ENCODE measurements around the gene CCDC183.

Gene CCDC183

GRCh38 chr9:136845465-136846260 is 49.5 kb downstream of the CCDC183 start:
- WGBS (ENCODE audit: extremely low coverage, insufficient coverage, low lambda C conversion rate), result no CpG with 5 or more reads among the region's 102 CpGs
- Histone ChIP-seq H2BK120ac (ENCODE audit: low read depth, low read length) (no peak overlapping the region), H3K27me3 (ENCODE audit: insufficient read depth, low read length, poor library complexity) (no peaks in the 10 kb centered on the region), H3K27ac (ENCODE audit: low read depth, low read length) (no peak overlapping the region), H3K4me3 (ENCODE audit: low read length) (no peak overlapping the region), H3K18ac (ENCODE audit: low read length) (no peak overlapping the region), H4K5ac (ENCODE audit: low read length) (no peak overlapping the region), H4K8ac (ENCODE audit: low read depth, low read length) (no peak overlapping the region), H3K9ac (ENCODE audit: low read length) (no peak overlapping the region), H3K36me3 (ENCODE audit: control insufficient read depth, insufficient read depth, low read length) (no peaks in the 10 kb centered on the region), H2BK15ac (replicated peaks; ENCODE audit: low read depth) (no peak overlapping the region), H3K4me2 (ENCODE audit: low read length) (no peak overlapping the region), H3K79me2 (ENCODE audit: control insufficient read depth, insufficient read depth, low read length) (no peaks in the 10 kb centered on the region), H2BK5ac (ENCODE audit: low read length) (no peak overlapping the region), H3K79me1 (ENCODE audit: low read length) (no peaks in the 10 kb centered on the region), H3K4ac (ENCODE audit: low read depth, low read length) (no peak overlapping the region), H2AK5ac (ENCODE audit: low read length) (no peak overlapping the region), H3K56ac (ENCODE audit: low read length) (no peak overlapping the region), H3K4me1 (ENCODE audit: control insufficient read depth, low read depth, low read length) (no peaks in the 10 kb centered on the region), H3K23ac (ENCODE audit: low read length) (no peak overlapping the region)
- no peak for DNase-seq

GRCh38 chr9:136846376-136847087 is 50.4 kb downstream of the CCDC183 start:
- no CpG with 5 or more reads among the region's 98 CpGs for WGBS (ENCODE audit: extremely low coverage, insufficient coverage, low lambda C conversion rate)
- H2BK15ac ChIP-seq (replicated peaks; ENCODE audit: low read depth), result no peak overlapping the region

DNA sequence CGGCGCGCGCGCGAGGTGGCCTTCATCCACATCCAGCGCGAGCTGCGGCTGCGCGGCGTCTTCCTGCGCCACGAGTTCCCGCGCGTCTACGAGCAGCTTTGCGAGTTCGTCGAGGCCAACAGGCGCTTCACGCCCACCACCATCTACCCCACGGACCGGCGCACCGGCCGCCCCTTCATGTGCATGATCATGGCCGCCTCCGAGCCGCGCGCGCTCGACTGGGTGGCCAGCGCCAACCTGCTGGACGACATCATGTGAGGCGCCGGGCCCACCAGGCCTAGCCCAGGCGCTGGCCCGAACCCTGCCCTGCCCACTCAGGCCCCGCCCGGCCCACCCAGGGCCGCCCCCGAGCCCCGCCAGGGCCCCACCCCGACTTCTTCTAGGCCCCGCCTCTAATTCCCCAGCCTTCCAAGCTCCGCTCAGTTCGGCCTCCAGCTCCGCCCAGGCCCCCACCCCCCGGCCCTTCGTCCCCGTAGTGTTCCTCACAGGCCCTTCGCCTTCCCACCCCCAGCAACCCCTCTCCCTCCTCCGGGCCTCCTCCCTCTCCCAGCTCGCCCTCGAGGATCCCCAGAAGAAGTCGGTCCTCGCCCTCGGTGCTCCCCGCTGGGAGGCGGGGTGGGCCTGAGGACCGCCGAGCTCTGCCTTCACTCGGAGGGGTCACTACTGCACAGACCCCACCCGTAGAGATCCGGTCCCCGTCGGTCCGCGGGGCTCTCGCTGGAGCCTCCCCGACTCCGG is 51.1 kb downstream of the CCDC183 start:
- peak overlapping the region; percentile 69 for H3K27ac ChIP-seq (ENCODE audit: low read depth, low read length)
- no peaks in the 10 kb centered on the region for H3K4me1 ChIP-seq (ENCODE audit: control insufficient read depth, low read depth, low read length)
- H3K27me3 ChIP-seq (ENCODE audit: insufficient read depth, low read length, poor library complexity), result no peaks in the 10 kb centered on the region
- peak; percentile 92 for DNase-seq
- H3K4me2 ChIP-seq (ENCODE audit: low read length), result peak overlapping the region; percentile 90
- H3K4me3 ChIP-seq (ENCODE audit: low read length), result peak overlapping the region; percentile 77
- H4K5ac ChIP-seq (ENCODE audit: low read length), result no peak overlapping the region
- peak overlapping the region; percentile 68 for H3K18ac ChIP-seq (ENCODE audit: low read length)
- no peaks in the 10 kb centered on the region for H3K79me1 ChIP-seq (ENCODE audit: low read length)
- no peak overlapping the region for H2BK5ac ChIP-seq (ENCODE audit: low read length)
- H2BK120ac ChIP-seq (ENCODE audit: low read depth, low read length), result no peak overlapping the region
- H3K79me2 ChIP-seq (ENCODE audit: control insufficient read depth, insufficient read depth, low read length), result no peaks in the 10 kb centered on the region
- H3K23ac ChIP-seq (ENCODE audit: low read length), result no peak overlapping the region
- H4K8ac ChIP-seq (ENCODE audit: low read depth, low read length), result no peak overlapping the region
- WGBS (ENCODE audit: extremely low coverage, insufficient coverage, low lambda C conversion rate), result no CpG with 5 or more reads among the region's 75 CpGs
- H3K9ac ChIP-seq (ENCODE audit: low read length), result peak overlapping the region; percentile 82
- peak overlapping the region; percentile 85 for H3K4ac ChIP-seq (ENCODE audit: low read depth, low read length)
- H2BK15ac ChIP-seq (replicated peaks; ENCODE audit: low read depth), result no peak overlapping the region
- peak overlapping the region; percentile 99 for H3K56ac ChIP-seq (ENCODE audit: low read length)
- H2AK5ac ChIP-seq (ENCODE audit: low read length), result no peak overlapping the region
- no peaks in the 10 kb centered on the region for H3K36me3 ChIP-seq (ENCODE audit: control insufficient read depth, insufficient read depth, low read length)

More at GRCh38 chr9:136846376-136847087, 50.4 kb downstream of the CCDC183 start:
- Histone ChIP-seq H3K4ac (ENCODE audit: low read depth, low read length) (no peak overlapping the region), H3K23ac (ENCODE audit: low read length) (no peak overlapping the region), H2BK5ac (ENCODE audit: low read length) (no peak overlapping the region), H3K9ac (ENCODE audit: low read length) (peak overlapping the region; percentile 75), H3K4me3 (ENCODE audit: low read length) (no peak overlapping the region), H3K18ac (ENCODE audit: low read length) (peak overlapping the region; percentile 11), H3K56ac (ENCODE audit: low read length) (peak overlapping the region; percentile 86), H4K5ac (ENCODE audit: low read length) (no peak overlapping the region), H4K8ac (ENCODE audit: low read depth, low read length) (no peak overlapping the region), H2BK120ac (ENCODE audit: low read depth, low read length) (no peak overlapping the region), H3K4me2 (ENCODE audit: low read length) (peak overlapping the region; percentile 50), H2AK5ac (ENCODE audit: low read length) (no peak overlapping the region), H3K79me2 (ENCODE audit: control insufficient read depth, insufficient read depth, low read length) (no peaks in the 10 kb centered on the region), H3K4me1 (ENCODE audit: control insufficient read depth, low read depth, low read length) (no peaks in the 10 kb centered on the region), H3K27ac (ENCODE audit: low read depth, low read length) (no peak overlapping the region), H3K79me1 (ENCODE audit: low read length) (no peaks in the 10 kb centered on the region), H3K36me3 (ENCODE audit: control insufficient read depth, insufficient read depth, low read length) (no peaks in the 10 kb centered on the region), H3K27me3 (ENCODE audit: insufficient read depth, low read length, poor library complexity) (no peaks in the 10 kb centered on the region)
- DNase-seq, result no peak

DNA sequence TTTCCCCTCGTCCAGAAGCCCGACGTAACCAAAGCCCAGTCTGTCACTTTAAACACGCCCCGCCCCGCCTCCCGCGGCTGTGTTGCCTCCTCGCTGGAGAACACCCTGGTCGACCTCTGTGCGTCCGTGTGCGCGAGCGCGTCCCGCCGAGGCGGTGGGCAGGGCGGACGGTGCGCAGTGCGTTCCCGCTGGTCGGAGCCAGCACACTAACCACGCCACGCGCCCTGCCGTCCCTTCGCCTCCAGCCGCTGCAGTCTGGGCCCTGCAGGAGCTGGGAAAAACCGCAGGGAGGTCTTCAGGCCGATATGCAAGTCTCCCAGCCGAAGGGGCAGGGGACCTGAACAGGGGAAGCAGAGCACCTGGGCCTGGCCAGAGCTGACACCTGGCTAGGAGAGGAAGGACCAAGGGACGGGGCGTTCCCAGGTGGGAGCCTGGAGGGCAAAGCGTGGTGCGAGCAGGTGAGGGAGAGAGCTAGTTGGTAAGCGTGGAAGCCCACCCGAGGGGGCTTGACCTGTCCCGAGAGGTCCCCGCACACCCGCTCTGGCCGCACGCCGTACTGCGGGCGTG is 51.8 kb downstream of the CCDC183 start:
- H3K4me2 ChIP-seq (ENCODE audit: low read length), result peak overlapping the region; percentile 90
- H4K8ac ChIP-seq (ENCODE audit: low read depth, low read length), result no peak overlapping the region
- H3K79me2 ChIP-seq (ENCODE audit: control insufficient read depth, insufficient read depth, low read length), result no peaks in the 10 kb centered on the region
- peak overlapping the region; percentile 69 for H3K27ac ChIP-seq (ENCODE audit: low read depth, low read length)
- no peak overlapping the region for H2BK15ac ChIP-seq (replicated peaks; ENCODE audit: low read depth)
- no peak overlapping the region for H2BK120ac ChIP-seq (ENCODE audit: low read depth, low read length)
- no peaks in the 10 kb centered on the region for H3K27me3 ChIP-seq (ENCODE audit: insufficient read depth, low read length, poor library complexity)
- H3K4ac ChIP-seq (ENCODE audit: low read depth, low read length), result peak overlapping the region; percentile 85
- no CpG with 5 or more reads among the region's 48 CpGs for WGBS (ENCODE audit: extremely low coverage, insufficient coverage, low lambda C conversion rate)
- peak overlapping the region; percentile 82 for H3K9ac ChIP-seq (ENCODE audit: low read length)
- H3K56ac ChIP-seq (ENCODE audit: low read length), result peak overlapping the region; percentile 99
- peak overlapping the region; percentile 85 for H3K18ac ChIP-seq (ENCODE audit: low read length)
- DNase-seq, result peak; percentile 91
- H3K36me3 ChIP-seq (ENCODE audit: control insufficient read depth, insufficient read depth, low read length), result no peaks in the 10 kb centered on the region
- peak overlapping the region; percentile 77 for H3K4me3 ChIP-seq (ENCODE audit: low read length)
- H3K23ac ChIP-seq (ENCODE audit: low read length), result peak overlapping the region; percentile 17
- peak overlapping the region; percentile 1 for H2BK5ac ChIP-seq (ENCODE audit: low read length)
- no peaks in the 10 kb centered on the region for H3K79me1 ChIP-seq (ENCODE audit: low read length)
- H4K5ac ChIP-seq (ENCODE audit: low read length), result no peak overlapping the region
- H3K4me1 ChIP-seq (ENCODE audit: control insufficient read depth, low read depth, low read length), result no peaks in the 10 kb centered on the region
- H2AK5ac ChIP-seq (ENCODE audit: low read length), result peak overlapping the region; percentile 91

DNA sequence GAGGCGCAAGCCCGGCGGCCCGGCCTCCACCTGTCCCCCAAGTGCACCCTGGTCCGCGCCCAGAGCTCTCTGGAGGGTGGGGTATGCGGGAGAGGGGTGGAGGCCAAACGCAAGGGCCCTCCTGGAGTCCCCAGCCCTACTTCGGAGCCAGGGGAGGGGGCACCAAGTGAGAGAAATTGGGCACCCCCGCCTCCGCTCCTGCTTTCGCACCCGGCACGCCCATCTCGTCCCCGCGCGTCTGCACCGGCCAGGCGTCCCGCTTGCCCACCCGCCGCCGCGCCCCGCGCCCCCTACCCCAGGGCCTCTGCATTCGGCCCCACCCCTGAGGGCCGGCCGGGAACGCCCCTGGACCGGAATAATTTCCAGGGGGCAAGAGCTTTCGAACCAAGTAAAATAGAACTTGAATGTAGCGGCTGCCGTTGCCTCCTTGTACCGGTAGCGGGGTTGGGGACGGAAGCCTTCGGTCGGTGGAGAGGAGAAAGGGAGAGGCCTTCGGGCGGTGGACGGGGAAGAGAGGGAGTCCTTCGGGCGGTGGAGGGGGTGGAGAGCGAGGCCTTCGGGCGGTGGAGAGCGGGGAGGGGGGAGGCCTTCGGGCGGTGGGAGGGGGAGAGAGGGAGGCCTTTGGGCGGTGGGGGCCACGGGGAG is 52.4 kb downstream of the CCDC183 start:
- peak overlapping the region; percentile 85 for H3K4ac ChIP-seq (ENCODE audit: low read depth, low read length)
- peak overlapping the region; percentile 82 for H3K9ac ChIP-seq (ENCODE audit: low read length)
- H3K4me1 ChIP-seq (ENCODE audit: control insufficient read depth, low read depth, low read length), result no peaks in the 10 kb centered on the region
- no peak overlapping the region for H2AK5ac ChIP-seq (ENCODE audit: low read length)
- no peaks in the 10 kb centered on the region for H3K36me3 ChIP-seq (ENCODE audit: control insufficient read depth, insufficient read depth, low read length)
- no peak overlapping the region for H4K5ac ChIP-seq (ENCODE audit: low read length)
- H4K8ac ChIP-seq (ENCODE audit: low read depth, low read length), result no peak overlapping the region
- H3K4me3 ChIP-seq (ENCODE audit: low read length), result peak overlapping the region; percentile 77
- H3K4me2 ChIP-seq (ENCODE audit: low read length), result peak overlapping the region; percentile 90
- peak overlapping the region; percentile 87 for H3K27ac ChIP-seq (ENCODE audit: low read depth, low read length)
- peak; percentile 53 for DNase-seq
- peak overlapping the region; percentile 90 for H2BK5ac ChIP-seq (ENCODE audit: low read length)
- WGBS (ENCODE audit: extremely low coverage, insufficient coverage, low lambda C conversion rate), result no CpG with 5 or more reads among the region's 53 CpGs
- peak overlapping the region; percentile 19 for H2BK120ac ChIP-seq (ENCODE audit: low read depth, low read length)
- H3K56ac ChIP-seq (ENCODE audit: low read length), result peak overlapping the region; percentile 99
- H3K79me2 ChIP-seq (ENCODE audit: control insufficient read depth, insufficient read depth, low read length), result no peaks in the 10 kb centered on the region
- no peak overlapping the region for H2BK15ac ChIP-seq (replicated peaks; ENCODE audit: low read depth)
- peak overlapping the region; percentile 85 for H3K18ac ChIP-seq (ENCODE audit: low read length)
- no peaks in the 10 kb centered on the region for H3K27me3 ChIP-seq (ENCODE audit: insufficient read depth, low read length, poor library complexity)
- H3K79me1 ChIP-seq (ENCODE audit: low read length), result no peaks in the 10 kb centered on the region
- H3K23ac ChIP-seq (ENCODE audit: low read length), result peak overlapping the region; percentile 80
